ENCODE data around the gene RAP2A.

DNA sequence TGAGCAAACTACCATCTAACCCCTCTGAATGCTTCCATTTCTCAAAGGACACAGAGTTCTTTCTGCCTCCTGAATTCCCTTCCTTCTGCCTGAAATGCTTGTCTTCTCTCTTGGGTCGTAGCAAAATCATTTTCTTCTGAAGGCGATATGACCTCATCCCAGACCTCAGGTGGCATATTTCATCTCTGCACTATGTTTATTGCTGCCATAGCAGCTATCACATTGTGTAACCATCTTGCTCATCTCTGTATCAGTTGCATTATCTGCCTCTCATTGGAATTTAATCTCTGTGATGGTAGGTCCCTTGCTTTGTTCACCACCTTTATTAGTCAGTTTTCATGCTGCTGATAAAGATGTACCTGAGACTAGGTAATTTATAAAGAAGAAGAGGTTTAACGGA, 32.5 kb upstream of the RAP2A start:
- TF ChIP-seq, protein P1, sequence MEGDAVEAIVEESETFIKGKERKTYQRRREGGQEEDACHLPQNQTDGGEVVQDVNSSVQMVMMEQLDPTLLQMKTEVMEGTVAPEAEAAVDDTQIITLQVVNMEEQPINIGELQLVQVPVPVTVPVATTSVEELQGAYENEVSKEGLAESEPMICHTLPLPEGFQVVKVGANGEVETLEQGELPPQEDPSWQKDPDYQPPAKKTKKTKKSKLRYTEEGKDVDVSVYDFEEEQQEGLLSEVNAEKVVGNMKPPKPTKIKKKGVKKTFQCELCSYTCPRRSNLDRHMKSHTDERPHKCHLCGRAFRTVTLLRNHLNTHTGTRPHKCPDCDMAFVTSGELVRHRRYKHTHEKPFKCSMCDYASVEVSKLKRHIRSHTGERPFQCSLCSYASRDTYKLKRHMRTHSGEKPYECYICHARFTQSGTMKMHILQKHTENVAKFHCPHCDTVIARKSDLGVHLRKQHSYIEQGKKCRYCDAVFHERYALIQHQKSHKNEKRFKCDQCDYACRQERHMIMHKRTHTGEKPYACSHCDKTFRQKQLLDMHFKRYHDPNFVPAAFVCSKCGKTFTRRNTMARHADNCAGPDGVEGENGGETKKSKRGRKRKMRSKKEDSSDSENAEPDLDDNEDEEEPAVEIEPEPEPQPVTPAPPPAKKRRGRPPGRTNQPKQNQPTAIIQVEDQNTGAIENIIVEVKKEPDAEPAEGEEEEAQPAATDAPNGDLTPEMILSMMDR (IDR thresholded peaks at IDR 0.05; ENCODE audit: low read length) = no peak
- no peak for TF ChIP-seq EZH2 (IDR thresholded peaks at IDR 0.05; ENCODE audit: borderline replicate concordance, low read length)
